H1 (cell line): ENCODE results near the gene ACSF3. TPM values are rescaled to one million over a fixed set of nuclear protein-coding genes. Genes with fewer than 3 reads are reported as not detected.

Source experiments
- CTCF ChIA-PET: fragments of 300-600 bp; sonication (Branson Sonifier 250); formaldehyde crosslinking; loops from one replicate; lab custom pipeline; 2021; ENCODE audit not compliant: partially characterized antibody; lab: Charles Lee
- POLR2A ChIA-PET: fragments of 300-600 bp; sonication (Branson Sonifier 250); formaldehyde crosslinking; loops from one replicate; lab custom pipeline; 2021; ENCODE audit warnings: inconsistent platforms; ENCODE audit not compliant: partially characterized antibody; lab: Charles Lee
- DNase-seq, 2 experiments: peaks; one replicate each; pipeline versions ENCODE4 v3.0.0 to v3.0.0-alpha.2; 2010 to 2022; ENCODE audit warnings: low spot score in 2 of 2, low read depth in 1 of 2, mixed read lengths in 1 of 2
- FAIRE-seq: peaks from 2 replicates; lab custom pipeline; 2011; peaks lifted over from hg19 to GRCh38; lab: Jason Lieb, UNC
- H2AFZ ChIP-seq: 2 replicates; pipeline ENCODE4 v1.8.1; 2012; ENCODE audit warnings: low read length, inconsistent platforms
- H2AK5ac ChIP-seq: 2 replicates; pipeline ENCODE4 v1.6.1; 2013; ENCODE audit warnings: low read depth, low read length
- H2BK120ac ChIP-seq: replicated peaks from 2 replicates; pipeline ENCODE3; 2013; ENCODE audit warnings: low read depth, low read length, inconsistent platforms
- H2BK12ac ChIP-seq: 2 replicates; pipeline ENCODE4 v1.6.1; 2013; ENCODE audit warnings: low read depth, low read length
- H2BK15ac ChIP-seq: 2 replicates; pipeline ENCODE4 v1.6.1; 2013; ENCODE audit warnings: low read length
- H2BK20ac ChIP-seq: 2 replicates; pipeline ENCODE4 v1.6.1; 2013; ENCODE audit warnings: low read length
- H2BK5ac ChIP-seq: 2 replicates; pipeline ENCODE4 v1.6.1; 2013; ENCODE audit warnings: low read depth, low read length
- H3K14ac ChIP-seq: 2 replicates; pipeline ENCODE4 v1.6.1; 2013; ENCODE audit warnings: inconsistent platforms; ENCODE audit not compliant: insufficient read length
- H3K18ac ChIP-seq: 2 replicates; pipeline ENCODE4 v1.6.1; 2013; ENCODE audit warnings: low read length; ENCODE audit errors: extremely low read depth
- H3K23ac ChIP-seq: 2 replicates; pipeline ENCODE4 v1.6.1; 2013; ENCODE audit warnings: inconsistent platforms; ENCODE audit not compliant: insufficient read length
- H3K23me2 ChIP-seq: 2 replicates; pipeline ENCODE4 v1.6.1; 2013; ENCODE audit warnings: low read depth, low read length
- H3K27ac ChIP-seq: 2 replicates; pipeline ENCODE4 v1.6.1; 2011; ENCODE audit warnings: low read depth, low read length, inconsistent platforms
- H3K27me3 ChIP-seq, 4 experiments: replicated peaks in 1 of 4; 1 replicate in 1 of 4; 2 replicates in 3 of 4; pipeline versions ENCODE4 v1.6.1 to v1.8.1; 2011 to 2013; ENCODE audit warnings: low read length in 3 of 4, mild to moderate bottlenecking in 3 of 4, inconsistent platforms in 2 of 4, mixed read lengths in 2 of 4, moderate library complexity in 1 of 4; ENCODE audit not compliant: control insufficient read depth in 3 of 4, insufficient read depth in 3 of 4; ENCODE audit errors: extremely low read depth in 1 of 4
- H3K36me3 ChIP-seq, 4 experiments: 2 replicates each; pipeline versions ENCODE4 v1.6.1 to v1.8.1; 2011 to 2013; ENCODE audit warnings: mild to moderate bottlenecking in 4 of 4, low read length in 3 of 4, moderate library complexity in 2 of 4, control low read depth in 1 of 4, inconsistent platforms in 1 of 4; ENCODE audit not compliant: insufficient read depth in 4 of 4, control insufficient read depth in 2 of 4
- H3K4ac ChIP-seq: replicated peaks from 2 replicates; pipeline ENCODE3; 2013; ENCODE audit warnings: low read length, low read depth, mixed read lengths, inconsistent platforms; ENCODE audit not compliant: insufficient read length
- H3K4me1 ChIP-seq, 4 experiments: replicated peaks in 1 of 4; 1 replicate in 1 of 4; 2 replicates in 3 of 4; pipeline versions ENCODE4 v1.6.1 to v1.8.1; 2011 to 2013; ENCODE audit warnings: low read length in 3 of 4, inconsistent platforms in 2 of 4, mixed read lengths in 1 of 4; ENCODE audit not compliant: insufficient read depth in 4 of 4, control insufficient read depth in 3 of 4
- H3K4me2 ChIP-seq, 2 experiments: 2 replicates each; pipeline versions ENCODE4 v1.6.1 to v1.8.1; 2011 to 2013; ENCODE audit warnings: low read depth in 2 of 2, low read length in 2 of 2, control low read depth in 1 of 2, inconsistent platforms in 1 of 2, mild to moderate bottlenecking in 1 of 2; ENCODE audit not compliant: insufficient read depth in 1 of 2
- H3K4me3 ChIP-seq, 4 experiments: fragments of 200-600, 300-600 bp in 1 of 4; sonication (generic), shearing (Covaris generic), sonication (Bioruptor Twin) in 1 of 4; 2 replicates each; pipeline versions ENCODE4 v1.5.1 to v1.8.1; 2011 to 2016; ENCODE audit warnings: low read length in 4 of 4, low read depth in 3 of 4, control low read depth in 2 of 4, inconsistent platforms in 2 of 4, mild to moderate bottlenecking in 2 of 4, mixed read lengths in 1 of 4, moderate library complexity in 1 of 4; ENCODE audit not compliant: insufficient read depth in 2 of 4; ENCODE audit errors: extremely low read depth in 1 of 4
- H3K56ac ChIP-seq: replicated peaks from 2 replicates; pipeline ENCODE3; 2013; ENCODE audit warnings: low read depth, mild to moderate bottlenecking, mixed read lengths, low read length, inconsistent platforms; ENCODE audit not compliant: insufficient read length
- H3K79me1 ChIP-seq: 2 replicates; pipeline ENCODE4 v1.6.1; 2013; ENCODE audit warnings: low read depth, low read length, control low read depth
- H3K79me2 ChIP-seq, 2 experiments: 2 replicates each; pipeline versions ENCODE4 v1.6.1 to v1.8.1; 2012 to 2013; ENCODE audit warnings: low read length in 2 of 2, mild to moderate bottlenecking in 2 of 2, inconsistent platforms in 1 of 2; ENCODE audit not compliant: insufficient read depth in 2 of 2, control insufficient read depth in 1 of 2
- H3K9ac ChIP-seq, 4 experiments: replicated peaks in 1 of 4; 1 replicate in 1 of 4; 2 replicates in 3 of 4; pipeline versions ENCODE4 v1.6.1 to v1.8.1; 2011 to 2013; ENCODE audit warnings: low read depth in 3 of 4, low read length in 3 of 4, control low read depth in 2 of 4, mild to moderate bottlenecking in 2 of 4, moderate library complexity in 2 of 4, inconsistent platforms in 1 of 4; ENCODE audit errors: extremely low read depth in 1 of 4
- H3K9me3 ChIP-seq, 2 experiments: 2 replicates each; pipeline versions ENCODE4 v1.6.1 to v1.8.1; 2012 to 2013; ENCODE audit warnings: mild to moderate bottlenecking in 2 of 2, moderate library complexity in 2 of 2, control low read depth in 1 of 2, inconsistent platforms in 1 of 2, low read depth in 1 of 2, low read length in 1 of 2, mixed read lengths in 1 of 2; ENCODE audit not compliant: insufficient read depth in 2 of 2
- H4K20me1 ChIP-seq, 2 experiments: replicated peaks in 1 of 2; 2 replicates each; pipeline versions ENCODE3 to v1.8.1; 2011 to 2013; ENCODE audit warnings: inconsistent platforms in 2 of 2, low read length in 2 of 2, mild to moderate bottlenecking in 1 of 2; ENCODE audit not compliant: insufficient read depth in 2 of 2, control insufficient read depth in 1 of 2
- H4K5ac ChIP-seq: 2 replicates; pipeline ENCODE4 v1.6.1; 2013; ENCODE audit warnings: low read length, low read depth, mixed read lengths, inconsistent platforms; ENCODE audit not compliant: insufficient read length
- H4K8ac ChIP-seq: 2 replicates; pipeline ENCODE4 v1.8.0; 2013; ENCODE audit warnings: mild to moderate bottlenecking, moderate library complexity, low read length, inconsistent platforms; ENCODE audit not compliant: insufficient read depth; ENCODE audit errors: extremely low read depth
- H4K91ac ChIP-seq: replicated peaks from 2 replicates; pipeline ENCODE3; 2013; ENCODE audit warnings: low read length, mixed read lengths, inconsistent platforms; ENCODE audit not compliant: insufficient read length
- RNF2 ChIP-seq: fragments of 200-900, 300-1000 bp; sonication (generic); IDR thresholded peaks from 2 replicates; pipeline ENCODE4 v1.7.1; 2016; ENCODE audit warnings: borderline replicate concordance, low read depth, mild to moderate bottlenecking, antibody characterized with exemption, low read length; ENCODE audit not compliant: poor library complexity, severe bottlenecking; ENCODE audit errors: missing control alignments
- WGBS, 2 experiments: shearing (Covaris generic) in 1 of 2; methylation state at CpG; one replicate each; pipeline versions ENCODE4 v1.1.6 to v1.1.7; 2013 to 2015; ENCODE audit warnings: low lambda C conversion rate in 2 of 2, mixed read lengths in 2 of 2, inconsistent platforms in 1 of 2, low coverage in 1 of 2, missing lambda C conversion rate in 1 of 2; ENCODE audit not compliant: insufficient replicate concordance in 2 of 2, insufficient coverage in 1 of 2, insufficient read length in 1 of 2; ENCODE audit errors: extremely low coverage in 1 of 2, missing lambda C conversion rate in 1 of 2; 5-methylcytosine and 5-hydroxymethylcytosine counted together
- polyA plus RNA-seq, 7 experiments: library from polyadenylated mRNA; depleted of rRNA in 3 of 7; stranded (reverse) in 5 of 7; unstranded in 2 of 7; fragments of >200 nt in 5 of 7; fragments of 200-250 nt in 2 of 7; gene quantifications; 1 replicate in 5 of 7; 2 replicates in 1 of 7; 4 replicates in 1 of 7; pipeline versions ENCODE4 v1.2.1 to v1.2.3, GENCODE V29; 2011 to 2013; ENCODE audit warnings: missing spikeins in 2 of 7, mixed read lengths in 2 of 7
- total RNA-seq: library from RNA; stranded (reverse); fragmentation: NEBNext Ultra II Directional; extraction: Animal tissue kit (Norgen Biotek cat#: 25700); gene quantifications from 2 replicates; pipeline ENCODE4 v1.2.1, GENCODE V29; 2021

ACSF3 gene
- total and polyA plus RNA-seq, 2 of the 8 experiments (the other 6 are each of a cell fraction or from before 2014, with no cell fraction given): 15.6 to 22.9 TPM

GRCh38 chr16:89120921-89121351 is 27.3 kb downstream of the ACSF3 start:
- Histone ChIP-seq H3K79me1 (0 out of 2 replicates have a peak, but pooled peaks cover 4% of the 10 kb centered on the region), H4K91ac (no peak overlapping the region), H3K9me3 (no peaks in the 10 kb centered on the region), H4K8ac (no peak overlapping the region), H3K27ac (no peak overlapping the region), H3K36me3 (peaks cover 0 to 23% (median 13%) of the 10 kb centered on the region in 4 experiments; a peak in 6 of 8 replicates), H3K4me3 (no peak overlapping the region), H3K23ac (no peak overlapping the region), H2BK20ac (no peak overlapping the region), H2BK15ac (no peak overlapping the region), H3K4ac (no peak overlapping the region), H2AK5ac (no peak overlapping the region), H3K56ac (no peak overlapping the region), H3K9ac (no peak overlapping the region), H2BK5ac (no peak overlapping the region), H3K18ac (no peak overlapping the region), H3K4me1 (peaks cover 0 to 2% (median 1%) of the 10 kb centered on the region in 4 experiments; a peak in 2 of 7 replicates), H3K14ac (no peak overlapping the region), H2BK12ac (no peak overlapping the region), H3K27me3 (no peaks in the 10 kb centered on the region), H4K20me1 (peaks cover 0 to 16% of the 10 kb centered on the region in 2 experiments), H2AFZ (no peak overlapping the region), H3K4me2 (no peak overlapping the region), H3K23me2 (no peaks in the 10 kb centered on the region), H3K79me2 (no peaks in the 10 kb centered on the region; a peak in 1 of 4 replicates), H4K5ac (no peak overlapping the region), H2BK120ac (no peak overlapping the region)
- CTCF ChIA-PET: no interaction called here
- DNase-seq (no peak), FAIRE-seq (no peak)
- POLR2A ChIA-PET: no interaction called here
- 91% methylated on average over 12 of the region's 15 CpGs; no CpG with 5 or more reads in 1 of the 2 experiments for WGBS, 2 experiments
- no peak for TF ChIP-seq RNF2
